Measurements from ENCODE around the gene DHH.
A peak's percentile ranks its signal among the peaks of the same experiment; 100 is the strongest.

The DHH gene

GRCh38 chr12:49092816-49093406, 1.7 kb downstream of the DHH start:
- TF ChIP-seq EP300 (IDR thresholded peaks at IDR 0.05; ENCODE audit: borderline replicate concordance) (no peak), CREB1 (IDR thresholded peaks at IDR 0.05; ENCODE audit: low read depth) (no peak), CEBPB (IDR thresholded peaks at IDR 0.05) (no peak), YY1 (IDR thresholded peaks at IDR 0.05; ENCODE audit: low read depth) (no peak), EGR1 (IDR thresholded peaks at IDR 0.05) (no peak), FOXM1 (IDR thresholded peaks at IDR 0.05; ENCODE audit: borderline replicate concordance, low read depth) (no peak), TCF12 (IDR thresholded peaks at IDR 0.05; ENCODE audit: low read depth) (no peak), ZBTB7A (IDR thresholded peaks at IDR 0.05; ENCODE audit: low read depth) (no peak), USF1 (IDR thresholded peaks at IDR 0.05) (no peak), TAF1 (IDR thresholded peaks at IDR 0.05; ENCODE audit: low read depth) (no peak), MAX (IDR thresholded peaks at IDR 0.05) (no peak), REST (IDR thresholded peaks at IDR 0.05; ENCODE audit: low read depth) (no peak), RAD21 (IDR thresholded peaks at IDR 0.05; ENCODE audit: low read depth) (no peak), NFIC (IDR thresholded peaks at IDR 0.05) (no peak), TEAD4 (IDR thresholded peaks at IDR 0.05) (no peak)

- TF ChIP-seq EGR1 (IDR thresholded peaks at IDR 0.05) (0 out of 2 replicates have a peak, but pooled peaks have one; percentile 27), MAX (IDR thresholded peaks at IDR 0.05) (no peak), RAD21 (IDR thresholded peaks at IDR 0.05; ENCODE audit: low read depth) (peak; percentile 51), TEAD4 (IDR thresholded peaks at IDR 0.05) (no peak)
Observed at GRCh38 chr12:49092086-49092815, 2.4 kb downstream of the DHH start.

GRCh38 chr12:49091836-49092085, 2.8 kb downstream of the DHH start:
- TF ChIP-seq EP300 (IDR thresholded peaks at IDR 0.05; ENCODE audit: borderline replicate concordance) (no peak), CEBPB (IDR thresholded peaks at IDR 0.05) (no peak), YY1 (IDR thresholded peaks at IDR 0.05; ENCODE audit: low read depth) (no peak), MAX (IDR thresholded peaks at IDR 0.05) (no peak), EGR1 (IDR thresholded peaks at IDR 0.05) (no peak), CREB1 (IDR thresholded peaks at IDR 0.05; ENCODE audit: low read depth) (no peak), TAF1 (IDR thresholded peaks at IDR 0.05; ENCODE audit: low read depth) (no peak), RAD21 (IDR thresholded peaks at IDR 0.05; ENCODE audit: low read depth) (no peak), USF1 (IDR thresholded peaks at IDR 0.05) (no peak), TEAD4 (IDR thresholded peaks at IDR 0.05) (no peak), REST (IDR thresholded peaks at IDR 0.05; ENCODE audit: low read depth) (no peak), NFIC (IDR thresholded peaks at IDR 0.05) (no peak), ZBTB7A (IDR thresholded peaks at IDR 0.05; ENCODE audit: low read depth) (no peak)

GRCh38 chr12:49091056-49091835, 3.4 kb downstream of the DHH start:
- TF ChIP-seq CEBPB (IDR thresholded peaks at IDR 0.05) (no peak), MAX (IDR thresholded peaks at IDR 0.05) (no peak), CREB1 (IDR thresholded peaks at IDR 0.05; ENCODE audit: low read depth) (no peak), FOXM1 (IDR thresholded peaks at IDR 0.05; ENCODE audit: borderline replicate concordance, low read depth) (no peak), TEAD4 (IDR thresholded peaks at IDR 0.05) (no peak), TAF1 (IDR thresholded peaks at IDR 0.05; ENCODE audit: low read depth) (no peak), NFIC (IDR thresholded peaks at IDR 0.05) (no peak), ZBTB7A (IDR thresholded peaks at IDR 0.05; ENCODE audit: low read depth) (no peak), YY1 (IDR thresholded peaks at IDR 0.05; ENCODE audit: low read depth) (no peak), EP300 (IDR thresholded peaks at IDR 0.05; ENCODE audit: borderline replicate concordance) (no peak), TCF12 (IDR thresholded peaks at IDR 0.05; ENCODE audit: low read depth) (no peak), USF1 (IDR thresholded peaks at IDR 0.05) (no peak), REST (IDR thresholded peaks at IDR 0.05; ENCODE audit: low read depth) (no peak), EGR1 (IDR thresholded peaks at IDR 0.05) (no peak), RAD21 (IDR thresholded peaks at IDR 0.05; ENCODE audit: low read depth) (no peak)

Data from Ishikawa (cell line).